Transverse colon (tissue), 4 donors: ENCODE data around the gene RNF126.

Experiments
- CTCF ChIP-seq, 5 experiments: fragments of 200-600 bp in 3 of 5; fragments of 450-650 bp in 2 of 5; sonication (generic) in 3 of 5; IDR thresholded peaks; 1 replicate in 2 of 5; 2 replicates in 3 of 5; pipeline ENCODE4 v1.5.1; 2016 to 2017; ENCODE audit warnings: antibody characterized with exemption in 5 of 5, inconsistent platforms in 3 of 5, mild to moderate bottlenecking in 2 of 5, moderate library complexity in 1 of 5
- POLR2A ChIP-seq: fragments of 450-650 bp; IDR thresholded peaks from one replicate; pipeline ENCODE4 v1.6.1; 2016; ENCODE audit warnings: antibody characterized with exemption, mild to moderate bottlenecking, moderate library complexity
- POLR2AphosphoS5 ChIP-seq, 3 donors: sonication (generic); formaldehyde crosslinking; IDR thresholded peaks; one replicate each; pipeline ENCODE4 v1.6.1; 2016; ENCODE audit warnings: antibody characterized with exemption in 3 of 3

- TF ChIP-seq CTCF (IDR thresholded peaks at IDR 0.05) (no peak), POLR2A (no peak), POLR2AphosphoS5 (IDR thresholded peaks at IDR 0.05) (no peak)
Measured at GRCh38 chr19:618247-618619, 44.8 kb downstream of the RNF126 start.
